ENCODE measurements around the gene PRMT9.

- TF ChIP-seq CTCF (IDR thresholded peaks at IDR 0.05) (no peak), POLR2A (IDR thresholded peaks at IDR 0.05) (no peak)
Observed at GRCh38 chr4:147717878-147718277, 33.9 kb upstream of the PRMT9 start.
